ENCODE measurements around the gene LIN28B.
"Not testable (repeated sequence)": the region's sequence is repeated elsewhere in the genome, so short reads cannot be mapped to it uniquely, and the experiment has no call there.

LIN28B gene

DNA sequence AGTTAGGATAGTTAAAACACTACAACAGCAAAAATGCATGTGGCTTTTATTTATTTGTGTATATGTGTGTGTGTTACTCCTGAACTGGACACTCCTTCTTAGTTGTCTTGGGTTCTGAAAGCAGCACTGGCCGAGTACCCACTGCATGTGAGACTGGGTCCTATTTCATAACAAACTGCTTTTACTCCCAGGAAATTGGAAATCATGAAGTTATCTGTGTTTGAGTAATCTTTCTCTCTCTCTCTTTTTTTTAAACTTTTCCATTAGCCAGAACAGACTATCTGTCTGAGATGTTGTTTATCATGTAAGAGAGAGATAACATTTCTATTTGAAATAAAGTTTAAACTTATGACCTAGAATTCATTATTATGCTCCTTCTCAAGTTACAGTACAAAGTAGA is 110.4 kb downstream of the LIN28B start:
- no peak for DNase-seq

DNA sequence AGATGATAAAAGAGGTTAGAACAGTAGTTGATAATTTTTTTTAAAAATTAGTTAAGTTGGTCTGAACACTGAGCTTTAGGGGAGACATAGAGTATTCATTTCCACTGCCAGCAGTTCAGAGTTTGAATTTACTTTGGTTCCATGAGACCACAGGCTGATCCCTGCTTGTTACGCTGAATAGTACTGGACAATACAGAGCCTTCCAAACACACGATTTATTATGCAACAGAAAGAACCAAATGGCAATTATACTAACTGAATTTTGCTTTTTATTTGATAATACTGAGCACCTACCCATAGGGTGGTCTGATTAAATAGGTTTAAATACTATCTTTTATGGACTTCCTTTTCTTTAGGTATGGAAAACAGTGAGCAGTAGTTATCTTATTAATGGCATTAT is 111.5 kb downstream of the LIN28B start:
- no peak for DNase-seq

DNA sequence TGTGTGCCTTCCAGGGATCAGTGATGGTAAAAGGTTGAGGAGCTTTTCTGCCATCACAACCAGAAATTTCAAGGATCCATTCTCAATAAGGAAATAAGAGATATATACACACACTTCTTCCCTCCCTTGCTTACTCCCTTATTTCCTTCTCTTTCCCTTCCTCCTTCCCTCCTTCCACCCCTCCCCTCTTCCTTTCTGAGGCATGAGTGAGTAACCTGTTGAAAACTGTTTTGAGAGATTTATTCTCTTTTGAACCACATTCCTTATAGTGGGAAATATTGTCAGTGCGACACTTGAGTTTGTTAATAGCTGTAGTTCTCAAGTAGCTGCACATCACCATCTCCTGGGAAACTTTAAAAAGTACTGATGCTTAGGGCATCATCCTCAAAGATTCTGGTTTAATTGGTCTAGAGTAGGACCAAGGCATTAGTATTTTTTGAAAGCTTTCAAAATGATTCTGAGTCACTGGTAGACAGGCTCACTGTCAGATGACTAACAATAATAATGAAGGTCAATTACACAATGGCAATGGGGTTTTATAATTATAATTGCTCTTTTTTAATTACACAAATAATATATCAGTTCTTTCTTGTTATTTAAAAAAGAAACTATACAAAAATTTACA is 113.0 kb downstream of the LIN28B start:
- no peak for DNase-seq

DNA sequence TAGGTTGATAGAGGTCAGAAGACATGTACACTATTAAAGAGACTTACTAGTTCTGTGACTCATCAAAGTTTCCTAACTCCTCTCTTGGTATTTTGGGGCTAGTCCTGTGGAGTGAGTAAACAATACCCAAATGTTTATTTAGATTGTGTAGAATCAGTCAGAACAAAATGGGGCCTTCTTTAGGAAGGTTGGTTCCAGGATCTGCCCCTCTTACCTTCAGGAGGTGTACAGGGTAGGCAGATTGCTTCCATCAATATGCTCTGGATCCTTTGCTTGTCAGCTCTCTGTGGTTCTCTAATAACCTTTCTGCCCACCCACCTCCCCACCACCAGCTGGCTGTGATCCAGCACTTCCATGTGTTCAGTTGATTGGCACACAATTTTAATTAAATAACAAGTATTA is 115.9 kb downstream of the LIN28B start:
- DNase-seq: no peak

DNA sequence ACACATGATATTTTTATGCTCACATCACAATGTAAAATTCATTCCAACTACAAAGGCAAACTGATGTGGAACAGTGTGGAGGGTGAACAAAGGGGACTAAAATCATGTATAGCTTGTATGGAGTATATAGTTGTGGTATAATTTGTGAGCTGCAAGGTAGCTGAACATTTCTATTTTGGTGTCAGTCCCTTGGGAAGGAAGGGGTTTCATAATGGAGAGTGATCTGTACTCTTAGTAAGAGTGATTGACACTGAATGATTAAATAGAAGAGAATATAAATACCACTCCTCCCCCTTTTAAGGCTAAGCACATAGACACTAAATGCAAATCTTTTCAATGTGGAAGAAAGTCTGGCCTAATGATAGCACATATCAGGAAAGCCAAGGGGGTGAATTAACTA is 118.3 kb downstream of the LIN28B start:
- no peak for DNase-seq

DNA sequence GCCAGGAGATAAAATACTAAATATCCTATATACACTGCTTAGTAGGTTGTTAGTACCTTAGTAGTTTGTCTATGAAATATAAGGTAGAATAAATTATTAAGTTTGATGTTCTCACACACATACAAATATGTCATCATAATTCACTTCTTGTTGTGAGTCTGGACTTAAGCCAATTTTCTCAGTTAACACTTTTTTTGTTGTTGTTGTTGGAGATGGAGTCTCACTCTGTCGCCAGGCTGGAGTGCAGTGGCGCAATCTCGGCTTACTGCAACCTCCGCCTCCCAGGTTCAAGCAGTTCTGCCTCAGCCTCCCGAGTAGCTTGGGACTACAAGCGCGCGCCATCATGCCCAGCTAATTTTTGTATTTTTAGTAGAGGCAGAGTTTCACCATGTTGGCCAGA is 119.5 kb downstream of the LIN28B start:
- not testable (repeated sequence) for DNase-seq

DNA sequence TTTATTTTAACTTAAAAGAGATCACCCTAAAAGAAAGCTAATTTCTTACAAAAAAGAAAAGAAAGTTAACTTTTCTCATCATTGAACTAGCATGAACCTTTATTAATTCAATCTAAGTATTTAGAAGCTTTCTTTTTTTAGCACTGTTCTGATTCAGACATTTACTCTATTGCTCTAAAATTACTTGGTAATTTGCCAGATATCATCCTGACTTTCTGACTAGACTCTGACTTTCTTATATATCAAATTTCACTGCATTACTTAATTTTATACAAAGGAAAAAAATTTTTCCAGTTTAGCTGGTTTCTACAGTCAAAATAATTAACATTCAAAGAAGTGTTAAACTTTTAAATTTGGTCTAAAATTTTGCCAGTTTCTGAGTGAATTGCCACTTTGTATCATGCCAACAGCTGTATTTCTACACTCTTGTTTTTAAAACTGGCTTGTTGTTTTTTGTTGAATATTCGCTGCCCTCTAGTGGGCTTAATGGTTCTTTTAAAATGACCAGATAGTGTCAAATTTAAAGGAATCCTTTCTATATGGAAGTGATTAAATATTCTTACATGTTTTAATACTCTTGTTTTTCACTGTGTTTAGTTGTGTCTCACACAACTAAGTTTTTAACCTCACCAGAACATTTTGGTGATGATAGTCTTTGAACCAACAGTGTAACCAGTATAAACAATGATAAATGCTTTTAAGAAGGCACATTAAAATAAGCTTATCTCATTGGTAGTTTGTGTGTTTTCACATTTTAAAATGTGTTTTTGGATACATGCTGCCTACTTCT is 120.9 kb downstream of the LIN28B start:
- DNase-seq: peak; percentile 6

DNA sequence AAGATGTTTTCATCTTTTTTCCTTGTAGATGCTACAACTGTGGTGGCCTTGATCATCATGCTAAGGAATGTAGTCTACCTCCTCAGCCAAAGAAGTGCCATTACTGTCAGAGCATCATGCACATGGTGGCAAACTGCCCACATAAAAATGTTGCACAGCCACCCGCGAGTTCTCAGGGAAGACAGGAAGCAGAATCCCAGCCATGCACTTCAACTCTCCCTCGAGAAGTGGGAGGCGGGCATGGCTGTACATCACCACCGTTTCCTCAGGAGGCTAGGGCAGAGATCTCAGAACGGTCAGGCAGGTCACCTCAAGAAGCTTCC is 121.4 kb downstream of the LIN28B start:
- DNase-seq: no peak

DNA sequence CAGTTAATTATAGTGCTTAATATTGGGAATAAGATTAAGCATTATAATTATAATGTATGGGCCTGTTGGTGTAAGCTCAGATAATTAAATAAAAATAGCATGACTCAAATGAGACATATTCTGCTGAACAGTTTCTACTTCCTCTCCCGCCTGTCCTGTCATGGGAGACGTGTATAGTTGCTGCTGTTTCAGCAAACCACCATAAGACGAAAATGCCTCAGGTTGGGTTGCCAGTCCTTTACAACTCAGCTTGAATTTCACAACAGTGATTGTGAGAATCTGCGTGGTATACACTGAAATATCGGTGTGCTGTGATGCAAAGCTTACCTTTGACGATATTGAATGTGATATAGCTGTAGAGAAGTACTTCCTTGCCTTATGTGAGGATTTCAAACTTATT is 123.4 kb downstream of the LIN28B start:
- DNase-seq: no peak

DNA sequence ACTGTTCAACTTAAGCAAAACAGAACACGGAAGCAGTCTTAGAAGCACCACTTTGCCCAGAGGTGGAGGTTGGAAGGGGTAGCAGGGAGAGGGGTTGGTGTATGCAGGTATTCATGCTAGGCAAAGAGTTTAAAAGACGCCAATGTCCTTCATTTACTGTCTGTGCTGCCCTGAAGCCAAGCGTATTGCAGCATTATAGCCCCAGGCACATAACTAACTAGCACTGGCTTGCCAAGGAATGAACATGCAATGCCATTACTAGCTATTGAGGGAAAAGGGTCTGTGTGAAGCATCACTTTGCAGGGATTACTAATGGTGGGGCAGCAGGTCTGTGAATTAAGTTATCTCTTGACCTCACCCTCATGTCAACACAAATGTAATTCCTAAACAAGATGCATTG is 124.8 kb downstream of the LIN28B start:
- not testable (repeated sequence) for DNase-seq

DNA sequence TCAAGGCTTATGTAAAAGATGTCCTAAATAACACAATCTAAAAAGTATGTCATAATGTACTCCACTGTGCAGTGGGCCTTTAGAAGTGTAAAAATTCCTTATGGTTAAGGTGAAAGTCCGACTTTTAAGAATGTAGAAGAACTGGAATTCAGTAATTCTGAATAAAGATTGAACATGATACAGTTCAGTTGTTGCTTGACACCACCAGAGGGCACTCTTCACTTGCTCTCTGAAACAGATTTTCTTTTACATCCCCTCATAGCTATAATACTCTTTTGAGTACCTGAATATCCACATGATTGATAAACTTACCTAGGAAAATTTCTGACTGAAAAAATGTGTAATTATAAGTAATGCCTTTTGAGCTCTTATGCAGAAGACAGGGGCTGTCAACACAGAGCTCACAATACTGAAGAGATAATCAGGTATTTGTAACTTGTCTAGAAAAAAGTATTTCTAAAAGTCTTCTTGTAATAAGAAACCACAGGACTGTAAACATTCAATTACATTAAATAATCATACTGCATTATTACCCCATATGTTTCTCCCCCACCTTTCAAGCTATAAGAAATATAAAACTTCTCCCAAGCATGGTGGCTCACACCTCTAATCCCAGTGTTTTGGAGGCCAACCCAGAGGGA is 130.8 kb downstream of the LIN28B start:
- peak; percentile 17 for DNase-seq

DNA sequence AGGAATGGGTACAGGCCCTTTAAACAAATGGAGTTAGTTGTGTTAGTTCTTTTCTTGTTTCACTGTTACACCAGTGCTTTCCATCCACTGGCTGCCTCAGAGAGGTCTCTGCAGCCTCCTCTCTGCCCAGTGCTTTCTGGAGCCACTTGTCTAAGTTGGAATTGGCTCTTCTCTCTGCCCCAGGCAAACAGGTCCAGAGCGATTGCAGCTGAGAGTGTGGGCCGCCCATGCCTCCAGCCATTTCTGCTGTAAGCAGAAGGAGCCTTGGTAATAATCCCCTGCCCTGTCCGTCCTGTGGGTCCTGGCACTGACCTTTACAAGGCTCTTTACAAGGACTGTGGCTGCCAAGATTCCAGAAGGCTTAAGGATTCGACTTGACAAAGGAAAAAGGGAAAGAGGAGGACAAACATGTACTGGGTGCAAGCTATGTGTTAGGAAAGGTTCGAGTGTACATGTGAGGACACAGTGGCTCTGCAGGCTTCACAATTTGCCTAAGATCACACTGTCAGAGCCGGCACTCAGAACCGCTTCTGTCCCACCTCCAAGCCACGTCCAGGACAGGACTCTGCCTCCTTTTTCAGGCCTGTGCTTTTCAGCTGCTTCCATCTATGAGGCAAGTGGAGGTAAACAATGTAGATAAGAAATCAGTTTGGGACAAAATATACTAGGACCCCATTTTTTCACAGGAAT is 134.4 kb downstream of the LIN28B start:
- no peak for DNase-seq

DNA sequence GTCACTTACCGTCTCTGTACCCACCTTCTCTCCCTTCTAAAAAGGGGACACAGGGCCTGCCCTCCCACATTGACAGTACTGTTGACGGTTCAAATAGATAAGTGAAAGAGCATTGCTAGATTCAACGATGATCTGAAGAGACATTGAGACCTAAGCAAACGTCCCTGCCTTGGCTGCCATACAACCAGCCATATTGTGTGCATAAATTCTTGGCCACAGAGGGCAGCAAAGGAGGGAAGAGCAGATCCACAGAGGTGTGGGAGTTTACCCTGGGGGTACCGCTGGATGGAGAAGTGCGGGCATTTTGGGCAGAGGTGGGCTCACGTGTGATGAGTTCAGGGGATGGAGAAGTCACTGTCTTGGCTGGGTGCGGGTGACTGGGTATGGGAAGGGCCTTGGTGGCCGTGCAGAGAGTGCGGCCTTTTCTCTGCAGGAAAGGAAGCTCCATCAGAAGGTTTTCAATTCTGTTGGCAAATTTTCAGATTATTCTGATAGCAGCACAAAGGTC is 137.3 kb downstream of the LIN28B start:
- DNase-seq: no peak

DNA sequence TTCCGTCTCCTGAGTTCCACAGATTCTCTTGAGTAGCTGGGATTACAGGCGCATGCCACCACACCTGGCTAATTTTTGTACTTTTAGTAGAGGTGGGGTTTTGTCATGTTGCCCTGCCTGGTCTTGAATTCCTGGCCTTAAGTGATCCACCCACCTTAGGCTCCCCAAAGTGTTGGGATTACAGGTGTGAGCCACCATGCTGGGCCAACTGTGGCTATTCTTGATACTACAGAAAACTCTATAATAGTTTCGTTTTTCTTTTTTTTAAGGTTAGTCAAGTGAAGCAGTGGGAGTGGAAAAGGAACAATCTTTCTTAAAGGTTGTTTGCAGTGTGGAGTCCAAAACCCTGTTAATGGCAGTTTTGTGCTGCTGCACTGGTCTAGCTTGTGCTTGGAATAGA is 138.2 kb downstream of the LIN28B start:
- no peak for DNase-seq

DNA sequence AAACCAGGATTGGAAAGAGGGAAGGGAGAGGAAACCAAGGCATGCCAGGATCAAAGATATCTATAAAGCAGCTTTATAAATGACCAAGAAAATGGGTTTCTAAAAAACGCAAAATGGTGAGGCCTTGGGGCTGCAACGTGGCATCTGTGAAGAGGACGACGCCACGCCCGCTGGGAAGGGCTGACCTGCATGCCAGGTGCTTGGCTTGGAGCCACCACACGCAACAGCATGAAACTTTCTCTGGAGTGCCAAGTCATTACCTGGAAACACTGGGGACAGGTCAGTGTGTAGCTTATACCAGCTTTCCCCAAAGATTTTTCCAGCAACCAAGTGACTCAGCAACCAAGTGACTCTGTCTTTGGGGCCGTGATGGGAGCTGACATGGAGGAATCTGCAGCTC is 140.4 kb downstream of the LIN28B start:
- no peak for DNase-seq

DNA sequence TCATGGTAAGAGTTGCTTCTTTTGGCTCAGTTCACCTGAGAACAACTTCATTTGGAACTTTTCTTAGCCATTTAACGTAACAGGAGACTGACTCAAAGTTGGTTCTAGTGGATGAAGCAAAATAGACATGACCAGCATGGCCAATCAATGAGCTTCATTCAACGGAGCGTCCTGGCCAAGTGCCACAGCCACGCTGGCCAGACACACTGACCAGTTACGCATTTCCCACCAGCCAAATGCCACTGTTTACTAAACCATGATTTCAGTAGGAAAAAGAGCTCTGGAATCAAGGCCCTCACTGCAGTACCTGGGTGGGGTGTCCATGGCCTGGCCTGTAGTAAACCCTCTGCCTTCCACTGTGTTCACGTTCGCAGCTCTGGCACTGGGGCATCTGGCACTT is 142.5 kb downstream of the LIN28B start:
- no peak for DNase-seq

DNA sequence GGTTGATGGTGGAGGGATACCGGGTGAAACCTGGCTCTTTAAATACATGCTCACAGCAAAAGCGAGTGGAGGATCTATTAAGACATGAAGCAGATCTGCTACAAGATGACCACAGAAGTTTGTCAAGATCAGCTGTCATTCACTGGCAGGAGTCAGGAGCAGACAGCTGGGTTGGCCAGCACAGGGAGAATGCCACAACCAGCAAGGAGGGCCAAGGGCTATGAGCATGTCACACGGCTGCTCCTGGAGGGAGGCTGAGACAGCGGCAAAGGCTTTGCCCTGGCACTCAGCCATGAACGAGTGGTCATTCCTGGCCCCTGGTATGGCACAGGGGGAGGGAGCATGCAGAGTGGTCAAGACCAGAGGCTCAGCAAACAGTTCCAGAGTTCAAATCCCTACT is 145.3 kb downstream of the LIN28B start:
- no peak for DNase-seq

DNA sequence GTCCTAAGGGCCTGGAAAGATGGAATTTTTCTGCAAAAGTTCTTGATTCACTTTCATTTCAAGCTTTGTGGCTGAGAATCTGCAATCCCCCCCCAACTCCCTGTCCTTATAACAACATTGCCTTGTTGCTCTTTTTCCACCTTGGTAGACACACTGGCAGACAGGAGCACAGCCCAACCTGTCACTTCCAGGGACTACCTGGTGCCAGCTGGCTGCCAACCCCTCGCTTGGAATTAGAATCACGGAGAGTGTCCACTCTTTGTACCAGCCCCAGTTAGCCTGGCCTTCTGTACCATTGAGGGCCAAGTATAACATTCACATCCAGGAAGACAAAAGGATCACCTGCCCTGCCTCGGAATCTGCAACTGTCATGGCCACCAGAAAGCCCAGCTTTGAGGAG is 148.2 kb downstream of the LIN28B start:
- DNase-seq: no peak

DNA sequence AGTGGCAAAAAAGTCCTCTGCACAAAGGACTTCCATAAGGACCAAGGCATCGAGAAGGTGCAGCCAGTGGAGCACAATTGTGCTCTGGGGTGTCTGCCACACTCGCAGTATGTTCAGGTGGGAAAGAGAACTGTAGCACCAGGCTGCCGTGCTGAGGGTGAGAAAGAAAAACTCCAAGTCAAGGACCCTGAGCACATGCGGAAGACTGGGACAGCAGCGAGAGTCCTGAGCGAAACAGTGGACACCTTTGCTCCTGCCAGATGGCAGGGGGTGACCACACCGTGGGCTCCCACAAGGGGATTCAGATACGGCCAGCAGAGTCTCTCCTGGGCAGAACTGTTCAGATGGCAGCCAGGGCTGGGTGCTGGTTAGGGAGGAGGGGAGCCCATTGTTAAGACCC is 149.4 kb downstream of the LIN28B start:
- DNase-seq: no peak

DNA sequence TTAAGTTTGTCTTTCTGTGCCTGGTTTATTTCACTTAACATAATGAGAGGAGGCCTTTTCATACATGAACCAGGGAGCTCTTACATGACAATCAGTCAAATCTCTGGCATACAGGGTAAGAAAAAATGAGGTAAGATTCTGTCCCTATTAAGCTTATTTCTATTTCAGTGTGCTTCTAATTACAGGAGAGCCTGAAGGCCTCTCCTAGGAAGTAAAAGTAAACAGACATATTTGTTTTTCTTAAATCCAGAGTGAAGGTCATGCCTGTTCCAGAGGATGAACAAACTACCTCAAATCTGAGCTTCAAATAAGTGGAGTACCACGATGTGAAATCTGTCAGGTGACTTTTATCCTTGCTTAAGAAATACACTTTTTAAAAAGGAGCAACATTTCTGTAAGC is 150.3 kb downstream of the LIN28B start:
- no peak for DNase-seq

DNA sequence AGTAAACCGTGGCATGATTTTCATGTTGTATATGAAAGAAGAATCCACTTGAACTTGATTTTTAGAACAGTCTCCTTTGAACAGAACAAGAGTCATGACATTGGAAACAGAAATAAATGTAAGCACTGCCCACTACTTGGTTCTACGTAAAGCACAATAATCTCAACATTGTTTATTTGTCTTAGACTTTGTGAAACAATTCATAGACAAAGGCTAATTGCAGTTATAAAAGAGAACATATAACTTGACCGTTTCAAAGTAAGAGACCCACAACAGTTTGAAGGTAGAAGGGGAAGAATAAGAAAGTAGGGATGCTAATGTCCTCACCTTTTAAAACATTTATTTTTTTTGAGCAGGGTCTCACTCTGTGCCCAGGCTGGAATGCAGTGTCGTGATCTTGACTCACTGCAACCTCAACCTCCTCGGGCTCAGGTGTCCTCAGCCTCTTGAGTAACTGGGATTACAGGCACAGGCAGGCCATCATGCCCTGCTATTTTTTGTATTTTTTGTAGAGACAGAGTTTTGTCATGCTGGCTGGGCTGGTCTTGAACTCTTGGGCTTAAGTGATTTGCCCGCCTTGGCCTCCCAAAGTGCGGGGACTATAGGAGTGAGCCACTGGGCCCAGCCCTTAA is 151.8 kb downstream of the LIN28B start:
- no peak for DNase-seq
